Measurements from ENCODE around the gene LDHB.
"Not testable (repeated sequence)": the region's sequence is repeated elsewhere in the genome, so short reads cannot be mapped to it uniquely, and the experiment has no call there.

The LDHB gene

GRCh38 chr12:21676776-21677175, 19.1 kb upstream of the LDHB start:
- CTCF ChIA-PET, result interaction anchor here (1.3 kb wide), 1 partner anchor 8 kb away, joined by 4 read pairs; no protein-coding TSS in a partner anchor
- no peaks in the 10 kb centered on the region for H3K27me3 Mint-ChIP-seq
- H3K27ac Mint-ChIP-seq, result peak overlapping the region; percentile 73
- DNase-seq, result no peak
- H3K4me3 Mint-ChIP-seq, result no peak overlapping the region
- H3K9me3 Mint-ChIP-seq, result no peaks in the 10 kb centered on the region
- H3K36me3 Mint-ChIP-seq, result no peaks in the 10 kb centered on the region
- peaks cover 49% of the 10 kb centered on the region for H3K4me1 Mint-ChIP-seq

GRCh38 chr12:21675641-21676040, 18.0 kb upstream of the LDHB start:
- CTCF ChIA-PET, result no interaction called here
- Mint-ChIP-seq H3K27me3 (peaks cover 4% of the 10 kb centered on the region), H3K4me1 (peaks cover 49% of the 10 kb centered on the region), H3K9me3 (no peaks in the 10 kb centered on the region), H3K4me3 (no peak overlapping the region), H3K36me3 (no peaks in the 10 kb centered on the region), H3K27ac (no peak overlapping the region)
- no peak for DNase-seq

- no peaks in the 10 kb centered on the region for H3K9me3 Mint-ChIP-seq
- CTCF ChIA-PET, result no interaction called here
- no peak for DNase-seq
- no peaks in the 10 kb centered on the region for H3K36me3 Mint-ChIP-seq
- no peak overlapping the region for H3K4me3 Mint-ChIP-seq
- no peak overlapping the region for H3K27ac Mint-ChIP-seq
- H3K4me1 Mint-ChIP-seq, result peaks cover 45% of the 10 kb centered on the region
- peaks cover 5% of the 10 kb centered on the region for H3K27me3 Mint-ChIP-seq
These were observed 17.5 kb upstream of the LDHB start for GRCh38 chr12:21675096-21675495.

- peaks cover 35% of the 10 kb centered on the region for H3K4me1 Mint-ChIP-seq
- CTCF ChIA-PET, DNase-seq, H3K27ac Mint-ChIP-seq, H3K36me3 Mint-ChIP-seq, H3K9me3 Mint-ChIP-seq, H3K4me3 Mint-ChIP-seq: not testable (repeated sequence)
- H3K27me3 Mint-ChIP-seq, result peaks cover 11% of the 10 kb centered on the region
These were observed 16.3 kb upstream of the LDHB start for GRCh38 chr12:21673830-21674552.

DNA sequence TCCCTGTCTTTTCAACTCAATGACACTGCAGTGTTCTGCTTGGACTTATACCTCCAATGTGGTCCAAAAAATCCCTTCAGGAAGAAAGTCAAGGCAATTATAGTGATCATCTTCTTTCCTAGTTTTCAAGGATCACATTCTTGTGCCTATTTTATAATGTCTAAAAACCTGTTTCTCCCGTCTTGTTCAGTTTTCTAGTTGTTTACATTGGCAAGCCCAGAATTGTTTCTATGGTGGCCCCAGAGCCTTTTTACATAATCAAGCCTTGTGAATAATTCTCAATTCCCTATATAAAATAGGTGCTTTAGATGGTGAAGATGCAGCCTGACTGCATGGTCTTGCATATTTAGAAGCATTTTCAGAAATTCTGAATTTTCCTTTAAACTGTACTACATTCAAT, 14.5 kb upstream of the LDHB start:
- CTCF ChIA-PET, result interaction anchor here (0.7 kb wide), 1 partner anchor 8 kb away, joined by 3 read pairs; no protein-coding TSS in a partner anchor
- DNase-seq, result no peak
- Mint-ChIP-seq H3K36me3 (no peaks in the 10 kb centered on the region), H3K9me3 (no peaks in the 10 kb centered on the region), H3K4me3 (no peak overlapping the region), H3K27ac (no peak overlapping the region), H3K27me3 (peaks cover 18% of the 10 kb centered on the region), H3K4me1 (peaks cover 17% of the 10 kb centered on the region)

DNA sequence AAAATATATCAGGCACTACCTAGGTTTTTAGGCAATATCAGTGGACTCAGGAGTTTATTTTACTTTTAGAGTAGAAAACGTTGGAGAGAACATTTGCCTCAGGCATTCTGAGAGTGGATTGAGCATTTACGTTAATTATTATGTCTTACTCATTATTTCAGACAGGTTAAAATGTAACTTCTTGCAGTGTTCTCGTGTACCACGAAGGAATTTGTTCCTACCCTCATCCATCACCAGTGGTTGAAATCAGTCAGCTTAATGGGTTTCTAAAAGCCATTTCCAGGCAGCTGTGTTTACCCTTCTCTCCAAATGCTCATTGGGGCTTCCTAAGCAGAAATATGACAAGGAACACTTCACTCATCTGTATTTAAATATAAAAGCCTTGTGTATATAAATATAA, 9.1 kb upstream of the LDHB start:
- peaks cover 18% of the 10 kb centered on the region for H3K27me3 Mint-ChIP-seq
- H3K27ac Mint-ChIP-seq, result no peak overlapping the region
- H3K4me1 Mint-ChIP-seq, result no peaks in the 10 kb centered on the region
- H3K9me3 Mint-ChIP-seq, result no peaks in the 10 kb centered on the region
- H3K36me3 Mint-ChIP-seq, result no peaks in the 10 kb centered on the region
- H3K4me3 Mint-ChIP-seq, result no peak overlapping the region
- CTCF ChIA-PET, result interaction anchor here (1.2 kb wide), 1 partner anchor 11 kb away, joined by 3 read pairs; no protein-coding TSS in a partner anchor
- DNase-seq, result no peak

DNA sequence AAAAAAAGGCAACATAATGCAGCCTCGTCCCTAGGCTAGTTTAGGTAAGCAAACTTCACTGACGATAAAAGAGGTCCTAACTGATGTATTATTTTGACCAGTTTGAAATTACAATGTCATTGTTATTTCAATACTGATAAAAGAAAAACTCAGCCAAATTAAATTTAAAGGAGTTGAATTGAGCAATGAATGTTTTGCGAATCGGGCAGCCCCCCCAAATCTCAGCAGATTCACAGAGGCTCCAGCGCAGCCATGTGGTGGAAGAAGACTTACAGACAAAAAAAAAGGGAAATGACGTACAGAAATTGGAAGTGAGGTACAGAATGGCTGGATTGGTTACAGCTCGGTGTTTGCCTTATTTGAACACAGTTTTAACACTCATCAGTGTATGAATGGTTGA, 8.2 kb upstream of the LDHB start:
- Mint-ChIP-seq H3K27ac (no peak overlapping the region), H3K4me3 (no peak overlapping the region), H3K4me1 (no peaks in the 10 kb centered on the region), H3K9me3 (no peaks in the 10 kb centered on the region), H3K27me3 (peaks cover 16% of the 10 kb centered on the region), H3K36me3 (no peaks in the 10 kb centered on the region)
- CTCF ChIA-PET, result no interaction called here
- DNase-seq, result no peak

DNA sequence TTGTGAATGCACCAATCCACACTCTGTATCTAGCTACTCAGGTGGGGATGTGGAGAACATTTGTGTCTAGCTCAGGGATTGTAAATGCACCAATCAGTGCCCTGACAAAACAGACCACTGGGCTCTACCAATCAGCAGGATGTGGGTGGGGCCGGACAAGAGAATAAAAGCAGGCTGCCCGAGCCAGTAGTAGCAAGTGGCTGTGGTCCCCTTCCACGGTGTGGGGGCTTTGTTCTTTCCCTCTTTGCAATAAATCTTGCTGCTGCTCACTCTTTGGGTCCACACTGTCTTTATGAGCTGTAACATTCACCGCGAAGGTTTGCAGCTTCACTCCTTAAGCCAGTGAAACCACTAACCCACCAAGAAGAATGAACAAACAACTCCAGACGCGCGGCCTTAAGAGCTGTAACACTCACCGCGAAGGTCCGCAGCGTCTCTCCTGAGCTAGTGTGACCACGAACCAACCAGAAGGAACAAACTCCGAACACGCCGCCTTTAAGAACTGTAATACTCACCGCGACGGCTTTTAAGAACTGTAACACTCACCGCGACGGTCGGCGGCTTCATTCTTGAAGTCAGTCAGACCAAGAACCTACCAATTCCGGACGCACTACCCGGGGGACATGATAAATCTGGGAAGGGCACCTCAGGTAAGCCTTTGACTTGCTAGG, 4.6 kb upstream of the LDHB start:
- H3K36me3 Mint-ChIP-seq, result peaks cover 6% of the 10 kb centered on the region
- H3K27ac Mint-ChIP-seq, result no peak overlapping the region
- no peaks in the 10 kb centered on the region for H3K27me3 Mint-ChIP-seq
- CTCF ChIA-PET, result interaction anchor here (0.6 kb wide), 1 partner anchor 182 kb away, joined by 3 read pairs; no protein-coding TSS in a partner anchor
- no peaks in the 10 kb centered on the region for H3K9me3 Mint-ChIP-seq
- no peak overlapping the region for H3K4me3 Mint-ChIP-seq
- peaks cover 17% of the 10 kb centered on the region for H3K4me1 Mint-ChIP-seq
- DNase-seq, result no peak

GRCh38 chr12:21661396-21662093, 3.9 kb upstream of the LDHB start:
- CTCF ChIA-PET, result interaction anchor here (1.0 kb wide), 1 partner anchor 18 kb away, joined by 3 read pairs; no protein-coding TSS in a partner anchor
- not testable (repeated sequence) for DNase-seq, H3K27me3 Mint-ChIP-seq, H3K27ac Mint-ChIP-seq, H3K9me3 Mint-ChIP-seq, H3K4me3 Mint-ChIP-seq
- Mint-ChIP-seq H3K36me3 (peaks cover 12% of the 10 kb centered on the region), H3K4me1 (peaks cover 19% of the 10 kb centered on the region)

DNA sequence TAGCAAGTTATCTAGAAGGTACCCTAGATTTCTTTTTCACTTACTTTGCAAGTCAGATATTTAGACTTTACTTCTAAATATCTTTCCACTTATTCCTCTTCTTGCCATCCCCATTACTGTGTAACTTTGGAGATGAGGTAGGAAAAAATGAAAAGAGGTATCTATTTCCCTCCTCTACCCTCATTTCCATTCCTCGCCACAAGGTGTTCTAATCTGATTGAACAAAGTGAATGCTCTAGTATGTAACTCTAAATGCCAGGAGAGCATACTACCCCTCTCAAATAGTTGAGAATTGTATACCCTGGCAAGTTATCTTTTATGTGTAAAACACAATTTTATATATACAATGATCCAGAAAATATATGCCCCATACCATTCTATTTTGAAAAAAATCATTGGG, 1.7 kb upstream of the LDHB start:
- Mint-ChIP-seq H3K27me3 (no peaks in the 10 kb centered on the region), H3K4me3 (no peak overlapping the region), H3K9me3 (no peaks in the 10 kb centered on the region), H3K27ac (no peak overlapping the region), H3K36me3 (peaks cover 29% of the 10 kb centered on the region), H3K4me1 (peaks cover 38% of the 10 kb centered on the region)
- CTCF ChIA-PET, result no interaction called here
- DNase-seq, result no peak

DNA sequence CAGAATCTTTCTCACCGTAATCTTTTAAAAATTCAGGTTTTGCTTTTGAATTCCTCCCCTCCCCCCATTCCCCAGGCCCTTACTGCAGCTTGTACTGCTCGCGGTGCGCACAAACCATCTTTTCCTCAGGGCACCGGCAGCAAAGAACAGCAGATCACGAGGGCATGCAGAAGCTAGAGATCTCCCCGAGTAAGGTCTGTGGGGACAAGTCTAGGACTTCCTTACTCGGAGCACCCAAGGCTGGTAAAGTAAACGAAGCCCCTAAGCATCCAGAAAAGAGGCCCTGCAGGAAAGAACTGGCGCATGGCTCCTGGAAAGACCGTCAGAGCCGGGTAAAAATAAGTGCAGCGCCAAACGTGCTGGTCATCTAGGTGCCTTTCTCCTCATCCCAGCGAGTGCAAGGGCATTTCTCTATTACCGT, 727 bp downstream of the LDHB start:
- CTCF ChIA-PET, result interaction anchor here (1.2 kb wide), 1 partner anchor 22 kb away, joined by 5 read pairs; no protein-coding TSS in a partner anchor
- H3K4me1 Mint-ChIP-seq, result peaks cover 61% of the 10 kb centered on the region
- peak overlapping the region; percentile 98 for H3K27ac Mint-ChIP-seq
- H3K27me3 Mint-ChIP-seq, result no peaks in the 10 kb centered on the region
- H3K4me3 Mint-ChIP-seq, result peak overlapping the region; percentile 95
- no peaks in the 10 kb centered on the region for H3K9me3 Mint-ChIP-seq
- DNase-seq, result peak; percentile 68
- H3K36me3 Mint-ChIP-seq, result peaks cover 51% of the 10 kb centered on the region

DNA sequence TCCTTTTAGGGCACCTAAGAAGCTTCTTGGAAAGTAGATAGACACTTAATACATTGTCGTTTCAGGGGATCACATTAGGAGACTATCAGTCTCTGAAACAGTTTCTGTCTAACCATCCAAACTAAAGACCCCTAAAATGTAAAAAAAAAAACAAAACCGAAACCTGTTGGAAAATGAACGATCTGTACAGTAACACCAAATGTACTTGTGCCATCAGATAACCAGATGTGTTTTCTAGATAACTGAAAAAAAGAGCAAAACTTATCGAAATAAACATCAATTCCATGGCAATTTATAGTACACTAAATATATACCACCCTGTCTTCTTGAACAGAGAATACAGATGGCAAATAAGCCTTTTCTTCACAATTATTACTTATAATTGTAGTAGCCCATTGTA, 2.1 kb downstream of the LDHB start:
- no peak for DNase-seq
- no peaks in the 10 kb centered on the region for H3K27me3 Mint-ChIP-seq
- H3K4me1 Mint-ChIP-seq, result peaks cover 74% of the 10 kb centered on the region
- H3K36me3 Mint-ChIP-seq, result peaks cover 63% of the 10 kb centered on the region
- CTCF ChIA-PET, result interaction anchor here (0.8 kb wide), 1 partner anchor 11 kb away, joined by 3 read pairs; no protein-coding TSS in a partner anchor
- peak overlapping the region; percentile 95 for H3K4me3 Mint-ChIP-seq
- H3K27ac Mint-ChIP-seq, result peak overlapping the region; percentile 98
- no peaks in the 10 kb centered on the region for H3K9me3 Mint-ChIP-seq

DNA sequence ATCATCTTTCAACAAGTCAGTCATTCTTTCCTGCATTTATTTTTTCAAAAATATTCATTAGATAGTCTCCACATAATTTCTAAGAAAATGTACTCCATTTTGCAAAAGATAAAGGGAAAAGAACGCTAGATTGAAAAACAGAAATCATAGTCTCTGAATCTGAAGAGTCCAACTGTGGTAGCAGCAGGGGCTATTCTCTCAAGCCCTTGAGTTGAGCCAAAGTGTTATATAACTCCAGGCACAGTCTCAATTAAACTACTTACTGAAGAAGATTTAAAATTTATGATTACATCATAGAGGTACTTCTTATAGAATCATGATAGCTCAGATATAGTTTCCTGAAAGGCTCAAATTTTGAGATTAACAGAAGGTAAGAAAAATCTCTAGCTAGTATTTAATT, 5.8 kb downstream of the LDHB start:
- H3K4me3 Mint-ChIP-seq, result no peak overlapping the region
- peaks cover 89% of the 10 kb centered on the region for H3K4me1 Mint-ChIP-seq
- DNase-seq, result no peak
- H3K27me3 Mint-ChIP-seq, result no peaks in the 10 kb centered on the region
- H3K9me3 Mint-ChIP-seq, result no peaks in the 10 kb centered on the region
- H3K36me3 Mint-ChIP-seq, result peaks cover 84% of the 10 kb centered on the region
- H3K27ac Mint-ChIP-seq, result peak overlapping the region; percentile 16
- CTCF ChIA-PET, result interaction anchor here (1.1 to 1.7 kb wide), 3 partner anchors 9 to 28 kb away, joined by 3 to 6 read pairs (median 5); no protein-coding TSS in a partner anchor

DNA sequence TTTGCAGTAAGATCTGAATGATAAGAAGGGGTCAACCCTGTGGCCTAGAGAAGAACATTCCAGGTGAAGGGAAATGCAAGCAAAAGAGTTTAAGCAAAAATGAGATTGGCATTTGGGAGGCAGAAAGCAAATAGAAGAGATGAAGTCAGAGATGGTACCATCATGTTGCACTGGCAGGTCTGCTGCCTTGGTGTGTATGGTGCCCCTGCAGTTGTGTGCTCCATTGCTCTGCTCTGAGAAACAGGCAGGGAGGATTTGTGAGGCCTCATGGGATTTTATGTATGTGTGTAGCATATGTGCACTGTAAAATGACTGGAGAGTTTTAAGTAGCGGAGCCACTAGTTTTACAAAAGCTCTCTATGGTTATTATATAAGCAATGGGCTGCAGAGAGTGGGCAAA, 6.6 kb downstream of the LDHB start:
- DNase-seq, result no peak
- Mint-ChIP-seq H3K4me1 (peaks cover 87% of the 10 kb centered on the region), H3K27me3 (no peaks in the 10 kb centered on the region), H3K9me3 (no peaks in the 10 kb centered on the region), H3K4me3 (no peak overlapping the region), H3K27ac (no peak overlapping the region), H3K36me3 (peaks cover 84% of the 10 kb centered on the region)
- CTCF ChIA-PET, result interaction anchor here (1.7 kb wide), 1 partner anchor 11 kb away, joined by 5 read pairs; no protein-coding TSS in a partner anchor

Data from activated naive CD4-positive, alpha-beta T cell treated with anti-CD3 and anti-CD28 coated beads, Interleukin-2, amount 10 ng/mL, durations not matched to agents 7 days and 5 days (primary cell).